ENCODE results near the gene GRPR.
A peak's percentile ranks its signal among the peaks of the same experiment; 100 is the strongest.

The GRPR gene

GRCh38 chrX:16123222-16123786 lies at the start of gene GRPR:
TSS of gene GRPR (plus strand) at chrX:16123565. CDS start at chrX:16123954, 389 bp downstream.
- peak; percentile 1 to 42 for DNase-seq

- DNase-seq: no peak
These were observed 48.3 kb upstream of the GRPR start for GRCh38 chrX:16075087-16075486.

DNA sequence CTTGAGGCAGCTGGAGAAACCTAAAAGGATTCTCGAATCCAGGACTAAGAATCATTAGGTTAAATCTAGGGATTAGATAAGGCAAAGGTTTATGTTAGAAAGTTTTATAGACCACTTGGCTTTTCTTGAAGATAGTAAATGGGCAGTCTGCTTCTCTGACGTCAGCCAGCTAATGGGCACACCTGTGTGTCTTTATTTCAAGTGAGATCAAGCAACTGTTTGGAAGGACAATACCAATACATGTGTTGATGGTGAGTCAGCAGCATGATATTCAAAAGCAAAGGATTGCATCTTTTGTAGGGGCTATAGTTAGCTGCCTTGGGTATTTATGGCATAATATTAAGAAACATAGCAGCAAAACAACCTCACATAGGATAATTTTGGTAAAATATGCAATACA lies 46.5 kb upstream of the GRPR start:
- DNase-seq: no peak

- DNase-seq: no peak
These were observed 45.6 kb upstream of the GRPR start for GRCh38 chrX:16077811-16078210.

DNA sequence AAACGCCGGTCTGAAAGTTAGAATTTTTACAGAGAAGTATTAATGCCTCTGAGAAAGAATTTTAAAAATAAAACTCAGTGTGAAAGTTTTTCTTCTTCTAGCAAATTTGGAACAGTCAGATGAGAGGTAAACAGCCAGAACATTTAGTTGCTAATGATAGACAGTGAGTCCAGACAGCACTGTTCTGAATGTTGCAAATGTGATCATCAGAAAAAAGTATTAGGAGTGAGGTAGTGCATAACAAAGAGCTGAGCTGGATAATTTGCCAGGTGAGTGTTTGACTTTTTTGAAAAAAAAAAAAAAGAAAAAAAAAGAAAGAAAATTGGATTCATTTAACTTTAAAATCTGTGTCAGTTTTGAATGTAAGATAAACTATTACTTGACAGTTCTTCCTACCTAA lies 42.0 kb upstream of the GRPR start:
- DNase-seq: no peak

GRCh38 chrX:16082470-16083085 lies 40.8 kb upstream of the GRPR start:
- no peak for DNase-seq

- no peak for DNase-seq
These were observed 36.3 kb upstream of the GRPR start for GRCh38 chrX:16087076-16087475.

DNA sequence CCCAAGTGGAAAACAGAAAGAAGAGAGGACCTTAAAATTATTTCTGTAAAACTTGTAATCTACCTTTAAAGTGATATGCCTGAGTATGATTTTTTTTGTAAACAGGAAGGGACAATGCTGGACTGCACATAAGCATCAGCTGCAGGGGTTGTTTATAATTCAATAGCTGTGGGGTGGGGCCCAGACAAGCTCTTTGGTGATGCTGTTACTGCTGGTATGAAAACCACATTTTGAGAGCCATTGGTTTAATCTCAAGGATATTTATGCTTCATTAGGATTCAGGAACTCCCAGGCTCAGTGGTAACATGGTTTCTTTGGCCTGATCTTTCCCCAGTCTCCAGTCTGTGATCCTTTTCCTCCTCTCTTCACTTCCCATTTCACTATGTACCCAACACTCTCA lies 34.3 kb upstream of the GRPR start:
- no peak for DNase-seq

DNA sequence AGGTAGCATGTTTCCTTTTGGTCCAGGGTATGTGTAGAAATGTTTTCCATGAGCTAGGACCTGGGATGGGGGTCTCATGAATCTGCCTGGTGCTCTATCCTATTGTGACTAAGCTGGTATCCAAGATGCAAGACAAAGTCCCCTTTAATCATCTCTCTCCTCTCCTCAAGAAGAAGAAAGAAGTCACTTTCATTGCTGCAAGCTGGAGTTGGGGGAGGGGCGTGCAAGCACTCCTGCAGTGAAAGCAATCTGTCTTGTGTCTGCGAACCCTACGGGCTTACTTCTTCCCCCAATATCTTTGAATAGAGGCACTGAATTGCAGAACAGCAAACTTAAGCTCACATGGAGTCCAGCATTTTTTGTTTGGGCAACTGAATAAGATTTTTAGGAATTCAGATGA lies 27.2 kb upstream of the GRPR start:
- no peak for DNase-seq

DNA sequence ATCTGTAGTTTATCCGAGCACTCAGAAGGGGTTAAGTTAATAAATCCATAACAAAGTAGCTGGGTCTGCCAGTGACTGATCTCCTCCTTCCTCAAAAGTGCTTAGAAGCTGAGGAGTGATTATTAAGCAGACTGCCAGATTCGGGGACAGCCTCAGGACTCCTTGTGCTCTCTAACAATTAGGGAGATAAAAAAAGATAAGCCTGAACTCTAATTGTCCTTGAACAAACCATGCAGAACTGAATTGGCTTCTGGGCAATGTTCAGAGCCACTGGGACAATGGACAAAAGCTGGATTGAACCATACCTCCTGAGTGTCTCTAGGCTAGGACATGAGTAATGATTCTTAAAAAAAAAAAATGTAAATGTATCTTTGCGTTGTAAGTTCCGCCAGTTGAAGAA lies 22.7 kb upstream of the GRPR start:
- no peak for DNase-seq

DNA sequence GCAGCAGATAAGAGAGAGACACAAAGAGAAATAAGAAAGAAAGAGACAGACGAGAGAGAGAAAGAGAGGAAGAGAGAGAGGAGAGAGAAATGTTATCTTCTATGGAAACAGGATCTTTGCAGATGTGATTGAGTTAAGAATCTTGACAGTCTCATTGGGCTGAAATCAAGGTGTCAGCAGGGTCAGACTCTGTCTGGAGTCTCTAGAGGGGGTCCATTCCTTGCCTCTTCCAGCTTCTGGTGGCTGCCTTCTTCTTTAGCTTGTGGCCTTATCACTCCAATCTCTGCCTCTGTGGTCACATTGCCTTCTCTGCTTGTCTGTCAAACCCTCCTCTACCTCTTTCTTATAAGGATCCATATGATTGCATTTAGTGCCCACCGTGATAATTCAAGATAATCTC lies 21.8 kb upstream of the GRPR start:
- no peak for DNase-seq

GRCh38 chrX:16103625-16104024 lies 19.7 kb upstream of the GRPR start:
- DNase-seq: no peak

DNA sequence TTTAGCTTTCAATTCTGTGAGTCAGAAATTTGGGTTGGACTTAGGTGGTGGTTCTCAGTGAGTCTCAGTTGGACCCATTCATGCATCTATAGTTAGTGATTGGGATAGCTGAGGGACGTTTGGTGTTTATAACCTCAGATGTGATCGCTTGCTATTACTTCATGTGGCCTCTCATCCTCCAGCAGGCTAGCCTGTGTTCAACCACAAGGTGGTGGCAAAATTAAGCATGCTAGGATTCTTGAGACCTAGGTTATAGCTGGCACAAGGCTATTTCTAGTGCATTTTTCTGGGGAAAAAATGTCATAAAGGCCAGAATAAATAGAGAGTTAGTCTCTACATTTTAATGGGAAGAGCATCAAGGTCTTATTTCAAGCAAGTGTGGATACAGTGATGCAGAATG lies 10.9 kb upstream of the GRPR start:
- DNase-seq: no peak

DNA sequence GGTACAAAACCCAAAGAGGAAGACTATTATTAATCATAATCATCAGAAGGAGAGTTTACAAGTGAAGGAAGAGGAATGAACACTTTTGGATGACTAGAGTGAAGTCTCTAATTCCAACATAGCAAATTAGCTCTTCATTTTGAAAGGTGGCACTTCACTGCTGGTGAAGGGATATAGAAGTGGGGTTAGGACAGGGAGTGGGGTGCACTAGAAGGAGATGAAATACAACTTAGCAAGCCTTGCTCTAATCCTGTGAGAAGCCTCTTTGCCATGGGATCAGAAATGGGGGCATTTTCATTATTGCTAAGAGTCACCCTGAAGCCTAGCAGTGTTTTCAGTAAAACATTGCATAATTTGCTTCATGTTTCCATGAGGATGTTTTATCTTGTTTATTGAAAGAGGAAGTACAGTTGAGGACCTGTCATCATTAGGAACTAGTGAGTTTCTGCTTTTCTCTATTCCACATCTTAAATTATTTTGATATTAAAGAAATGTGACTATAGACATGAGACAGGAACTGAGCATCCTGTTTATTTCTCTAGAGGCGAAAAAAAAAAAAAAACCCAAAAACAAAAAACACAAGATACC lies 9.3 kb upstream of the GRPR start:
- DNase-seq: peak in 1 of 2 donors; percentile 18

DNA sequence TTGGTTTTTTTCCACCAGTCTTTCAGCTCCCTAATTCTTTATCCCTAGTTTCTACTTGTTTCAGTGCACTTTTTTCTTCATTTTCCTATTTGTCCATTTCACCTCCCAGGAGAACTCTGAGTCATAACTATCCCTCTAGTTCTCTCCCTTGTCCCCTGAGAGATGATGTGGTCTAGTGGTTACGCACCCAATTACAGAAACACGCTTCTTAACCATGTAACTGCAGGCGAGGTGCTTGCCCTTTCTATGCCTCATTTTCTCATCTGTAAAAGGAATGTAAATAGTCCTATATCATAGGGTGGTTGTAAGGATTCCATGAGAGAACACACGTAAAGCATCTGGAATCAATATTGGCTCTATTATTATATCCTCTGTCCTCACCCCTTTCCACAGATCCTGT lies 8.8 kb upstream of the GRPR start:
- DNase-seq: no peak

DNA sequence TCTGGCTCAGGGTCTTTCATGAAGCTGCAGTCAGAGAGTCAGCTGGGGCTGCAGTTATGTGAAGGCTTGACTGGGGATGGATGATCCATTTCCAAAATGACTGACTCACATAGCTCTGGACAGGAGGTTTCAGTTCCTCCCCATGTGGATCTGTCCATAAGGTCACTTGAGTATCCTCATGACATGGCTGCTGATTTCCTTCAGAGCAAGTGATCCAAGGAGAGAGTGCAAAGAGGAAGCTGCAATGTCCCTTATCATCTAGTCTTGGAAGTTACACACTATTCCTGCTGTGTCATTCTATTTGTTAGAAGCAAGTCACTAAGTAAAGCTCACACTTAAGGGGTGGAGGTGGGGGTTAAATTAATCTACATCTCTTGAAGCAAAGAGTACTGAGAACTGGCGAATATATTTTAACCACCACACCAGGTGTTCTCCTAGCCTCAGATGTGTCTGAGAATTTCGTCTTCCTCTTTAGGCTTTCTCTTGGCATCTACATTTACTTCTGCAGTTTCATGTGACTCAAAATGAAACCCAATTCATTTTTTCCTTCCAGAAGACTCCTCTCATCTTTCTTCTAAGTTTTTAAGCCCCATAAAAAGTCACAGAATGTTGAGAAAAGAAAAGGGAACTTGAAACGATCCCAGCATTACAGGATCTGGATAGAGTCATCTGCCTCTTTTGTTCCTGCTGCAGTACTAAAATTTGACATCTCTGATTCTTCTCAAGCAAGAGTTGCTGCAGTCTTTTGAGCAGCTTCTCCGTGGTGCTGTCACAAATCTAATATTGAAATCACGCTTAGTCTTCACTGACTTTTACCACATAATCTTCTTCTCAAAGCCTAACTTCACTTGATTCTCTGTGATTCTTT lies 3.8 kb upstream of the GRPR start:
- DNase-seq: no peak

GRCh38 chrX:16120431-16120830 lies 2.9 kb upstream of the GRPR start:
- DNase-seq: no peak

DNA sequence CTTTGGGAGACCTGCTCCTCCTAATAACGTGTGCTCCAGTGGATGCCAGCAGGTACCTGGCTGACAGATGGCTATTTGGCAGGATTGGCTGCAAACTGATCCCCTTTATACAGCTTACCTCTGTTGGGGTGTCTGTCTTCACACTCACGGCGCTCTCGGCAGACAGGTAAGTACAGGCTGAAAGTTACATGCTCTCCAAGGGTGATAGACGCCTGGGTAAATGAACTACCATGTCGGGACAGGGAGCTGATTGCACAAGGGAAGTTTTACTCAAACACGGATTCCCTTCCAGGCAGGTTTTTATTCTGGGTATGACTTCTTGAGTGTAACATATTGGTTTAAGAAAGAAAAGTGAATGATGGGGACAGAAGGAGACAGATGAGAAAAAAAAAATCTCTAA lies 836 bp downstream of the GRPR start:
- no peak for DNase-seq

DNA sequence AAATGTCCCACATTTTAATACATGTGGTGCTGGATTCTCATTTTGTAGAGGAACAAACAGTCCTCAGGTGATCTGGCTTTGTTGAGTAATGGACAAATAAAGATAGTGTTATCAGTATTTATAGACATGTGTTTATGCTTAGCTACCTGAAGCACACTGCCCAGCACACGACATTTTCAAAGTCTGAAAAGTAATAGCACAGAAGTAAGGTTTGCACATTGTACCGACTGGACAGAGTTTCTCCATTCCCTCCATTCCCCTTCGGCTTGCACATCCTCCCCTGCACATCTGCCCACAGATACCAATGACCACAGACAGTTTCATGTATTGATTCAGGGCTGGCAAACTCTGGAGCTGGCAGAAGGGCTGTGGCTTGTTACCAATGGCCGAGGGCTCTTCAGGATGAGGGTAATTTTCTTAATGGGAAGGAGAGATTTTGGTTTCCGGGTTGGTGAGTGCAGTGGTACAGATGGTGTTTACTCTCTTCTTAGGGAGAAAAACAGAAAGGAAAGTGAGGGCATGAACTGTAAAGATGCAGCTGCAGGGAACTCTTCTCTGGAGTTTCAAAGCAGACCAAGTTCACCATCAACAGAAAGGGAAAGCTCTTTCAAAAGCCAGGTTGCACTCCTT lies 2.3 kb downstream of the GRPR start:
- DNase-seq: no peak

DNA sequence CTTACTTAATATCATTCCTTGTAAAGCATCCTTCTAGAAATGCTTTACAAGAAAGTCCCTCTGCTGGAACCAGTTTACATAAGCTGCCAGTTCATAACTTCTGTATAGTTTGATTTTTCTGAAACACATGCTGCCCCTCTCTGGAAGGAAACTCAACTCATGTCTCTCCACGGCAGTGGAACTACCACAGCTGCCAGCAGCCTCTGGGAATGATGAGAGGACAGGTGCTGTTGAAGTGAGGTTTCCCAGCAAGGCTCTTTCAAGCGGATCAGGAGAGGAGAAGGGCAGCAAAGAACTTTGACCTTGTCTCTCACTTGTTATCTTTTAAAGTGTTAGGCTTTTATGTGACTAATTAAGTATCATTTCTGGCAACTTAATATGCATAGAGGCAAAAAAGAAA lies 7.3 kb downstream of the GRPR start:
- DNase-seq: no peak

GRCh38 chrX:16134936-16135335 lies 11.6 kb downstream of the GRPR start:
- DNase-seq: no peak

DNA sequence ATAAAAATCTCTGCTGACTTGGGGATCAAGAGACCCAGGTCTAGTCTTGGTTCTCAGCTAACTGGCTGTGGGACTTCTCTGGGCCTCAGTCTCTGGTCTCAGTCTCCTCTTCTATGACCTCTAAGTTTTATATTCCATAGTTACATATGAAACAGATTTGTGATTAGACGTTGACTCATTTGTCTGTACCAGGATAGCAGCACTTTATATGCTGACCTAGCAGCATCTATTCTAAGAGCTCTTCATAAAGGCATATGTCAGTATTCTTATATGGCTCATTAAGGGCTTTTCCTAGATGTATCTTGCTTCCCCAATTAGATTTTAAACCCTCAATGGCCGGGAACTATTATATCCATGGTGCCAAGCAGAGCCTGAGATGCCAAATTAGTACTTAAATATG lies 12.7 kb downstream of the GRPR start:
- no peak for DNase-seq

DNA sequence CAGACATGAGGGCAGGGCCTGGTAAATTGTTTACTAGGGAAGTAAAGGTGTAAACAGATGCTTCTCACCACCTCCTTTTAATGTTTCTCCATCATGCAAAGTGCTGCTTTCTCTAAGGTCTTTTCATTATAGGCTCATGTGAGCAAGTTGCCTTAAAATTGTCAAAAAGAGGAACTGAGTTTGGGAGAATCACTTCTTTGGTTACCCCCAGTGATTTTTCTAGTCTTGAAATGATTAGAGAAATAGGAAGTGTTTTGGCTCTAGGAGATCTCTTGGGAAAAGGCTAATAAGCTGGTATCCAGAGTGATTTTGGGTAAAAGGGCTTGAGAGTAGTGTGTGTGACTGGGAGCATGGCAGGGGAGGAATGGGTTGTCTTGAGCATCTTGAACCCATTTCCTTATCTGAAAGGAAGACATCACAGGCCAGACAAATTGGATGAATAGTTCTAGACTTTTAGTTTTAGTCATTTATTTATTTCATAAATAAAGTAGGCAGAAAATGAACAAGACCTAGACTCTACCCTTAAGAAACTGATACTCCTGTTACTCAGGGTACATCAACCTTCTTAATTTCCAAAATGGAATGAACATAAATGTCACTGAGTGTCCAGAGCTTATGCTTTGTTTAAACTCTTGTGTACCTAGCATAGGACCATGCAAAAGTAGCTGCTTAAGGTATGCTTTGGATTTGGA lies 14.2 kb downstream of the GRPR start:
- no peak for DNase-seq
